ENCODE data around the gene DYSF. TPM values are rescaled to one million over a fixed set of nuclear protein-coding genes. Genes with fewer than 3 reads are reported as not detected.

The DYSF gene
- total and polyA plus RNA-seq, 2 donors (not counting 1 experiment from before 2014, with no cell fraction given): 0.17 to 0.43 TPM

DNA sequence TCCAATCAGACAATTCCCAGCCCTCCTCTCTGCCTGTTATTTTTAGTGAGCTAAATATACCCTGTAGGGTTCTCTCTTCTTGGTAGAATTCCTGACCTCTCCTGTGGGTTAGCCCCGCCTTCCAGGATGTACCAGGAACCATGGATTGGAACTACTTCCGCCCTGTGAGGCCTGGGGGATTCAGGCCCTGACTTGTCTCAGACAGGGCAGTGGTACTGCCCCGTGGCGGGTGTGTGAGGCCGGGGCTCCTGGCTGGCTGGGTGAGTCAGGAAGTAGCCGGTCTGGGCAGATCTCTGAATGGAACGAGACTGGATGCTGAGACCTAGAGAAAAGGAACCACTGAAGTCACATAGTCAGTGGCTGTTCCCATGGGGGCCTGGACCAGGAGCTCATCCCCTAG is 50.5 kb downstream of the DYSF start:
- Histone ChIP-seq H3K9me3 (ENCODE audit: control extremely low read depth in 1 of 3, control insufficient read depth in 2 of 3, insufficient read depth in 1 of 3, low read length in 2 of 3) (no peaks in the 10 kb centered on the region), H2AFZ (ENCODE audit: insufficient read depth, low read depth, low read length, poor library complexity, severe bottlenecking) (no peak overlapping the region), H3K4me1 (ENCODE audit: control insufficient read depth in 2 of 2, insufficient read depth in 2 of 2, low read length in 2 of 2) (no peaks in the 10 kb centered on the region), H3K27me3 (replicated peaks in 1 of 4; ENCODE audit: control extremely low read depth in 1 of 4, control insufficient read depth in 3 of 4, insufficient read depth in 4 of 4, low read length in 3 of 4) (no peaks in the 10 kb centered on the region), H3K9ac (ENCODE audit: low read length) (no peak overlapping the region), H3K79me2 (ENCODE audit: control insufficient read depth, insufficient read depth, low read length) (no peaks in the 10 kb centered on the region), H3K4me3 (ENCODE audit: control extremely low read depth in 1 of 5, extremely low read depth in 1 of 5, insufficient read depth in 1 of 5, low read depth in 2 of 5, low read length in 4 of 5) (no peak overlapping the region), H3K4me2 (replicated peaks; ENCODE audit: low read depth, low read length, poor library complexity, severe bottlenecking) (no peak overlapping the region), H4K20me1 (ENCODE audit: control insufficient read depth, insufficient read depth, low read length, poor library complexity, severe bottlenecking) (no peaks in the 10 kb centered on the region), H3K36me3 (replicated peaks in 1 of 2; ENCODE audit: control extremely low read depth in 1 of 2, control insufficient read depth in 1 of 2, extremely low read depth in 1 of 2, insufficient read depth in 2 of 2, low read length in 1 of 2) (no peaks in the 10 kb centered on the region), H3K27ac (ENCODE audit: low read length in 2 of 2) (no peak overlapping the region)
- H3K27me3 Mint-ChIP-seq: peaks cover 9% of the 10 kb centered on the region
- H3K4me1 Mint-ChIP-seq: no peaks in the 10 kb centered on the region
- intact Hi-C loops (cut with micrococcal nuclease): no loop called here
- H3K9me3 Mint-ChIP-seq (ENCODE audit: insufficient read depth): no peaks in the 10 kb centered on the region
- no peak overlapping the region for H3K27ac Mint-ChIP-seq
- ChIA-PET POLR2A (no interaction called here), CTCF (no interaction called here)
- 83% methylated on average over 7 of the region's 7 CpGs for WGBS (ENCODE audit: insufficient coverage)
- TF ChIP-seq EZH2 (IDR thresholded peaks at IDR 0.05; ENCODE audit: borderline replicate concordance, insufficient read depth, low read depth, low read length, poor library complexity, severe bottlenecking): no peak
- TF ChIP-seq, protein P1, sequence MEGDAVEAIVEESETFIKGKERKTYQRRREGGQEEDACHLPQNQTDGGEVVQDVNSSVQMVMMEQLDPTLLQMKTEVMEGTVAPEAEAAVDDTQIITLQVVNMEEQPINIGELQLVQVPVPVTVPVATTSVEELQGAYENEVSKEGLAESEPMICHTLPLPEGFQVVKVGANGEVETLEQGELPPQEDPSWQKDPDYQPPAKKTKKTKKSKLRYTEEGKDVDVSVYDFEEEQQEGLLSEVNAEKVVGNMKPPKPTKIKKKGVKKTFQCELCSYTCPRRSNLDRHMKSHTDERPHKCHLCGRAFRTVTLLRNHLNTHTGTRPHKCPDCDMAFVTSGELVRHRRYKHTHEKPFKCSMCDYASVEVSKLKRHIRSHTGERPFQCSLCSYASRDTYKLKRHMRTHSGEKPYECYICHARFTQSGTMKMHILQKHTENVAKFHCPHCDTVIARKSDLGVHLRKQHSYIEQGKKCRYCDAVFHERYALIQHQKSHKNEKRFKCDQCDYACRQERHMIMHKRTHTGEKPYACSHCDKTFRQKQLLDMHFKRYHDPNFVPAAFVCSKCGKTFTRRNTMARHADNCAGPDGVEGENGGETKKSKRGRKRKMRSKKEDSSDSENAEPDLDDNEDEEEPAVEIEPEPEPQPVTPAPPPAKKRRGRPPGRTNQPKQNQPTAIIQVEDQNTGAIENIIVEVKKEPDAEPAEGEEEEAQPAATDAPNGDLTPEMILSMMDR (IDR thresholded peaks at IDR 0.05): no peak
- no peak for ATAC-seq (ENCODE audit: low read depth)
- no peak overlapping the region for H3K4me3 Mint-ChIP-seq
- DNase-seq: no peak

DNA sequence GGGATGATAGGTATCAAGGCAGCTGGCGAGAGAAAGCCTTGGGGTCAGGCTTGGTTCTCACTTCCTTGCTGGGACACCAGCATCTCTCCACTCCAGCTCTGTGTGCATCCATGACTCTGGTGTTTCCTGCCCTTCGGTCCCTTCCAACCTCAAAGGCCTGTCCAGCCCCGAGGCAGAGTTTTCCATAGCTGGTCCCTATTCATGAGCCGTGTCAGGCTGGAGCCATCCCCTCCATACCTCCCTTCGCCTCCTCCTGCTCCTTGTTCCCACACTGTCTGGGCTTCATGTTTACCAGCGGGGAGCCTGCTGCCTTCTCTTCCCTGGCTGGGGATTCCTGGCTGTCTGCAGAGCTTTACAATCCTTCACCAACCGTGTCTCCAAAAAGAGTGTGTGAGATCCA is 51.2 kb downstream of the DYSF start:
- Mint-ChIP-seq H3K9me3 (ENCODE audit: insufficient read depth) (no peaks in the 10 kb centered on the region), H3K27me3 (peaks cover 9% of the 10 kb centered on the region), H3K27ac (no peak overlapping the region), H3K4me1 (no peaks in the 10 kb centered on the region), H3K4me3 (no peak overlapping the region)
- no peaks in the 10 kb centered on the region for H3K79me2 ChIP-seq (ENCODE audit: control insufficient read depth, insufficient read depth, low read length)
- H3K9ac ChIP-seq (ENCODE audit: low read length): no peak overlapping the region
- ChIA-PET POLR2A (no interaction called here), CTCF (interaction anchor here (15.5 kb wide), 1 partner anchor 206 kb away, joined by 350 read pairs; no protein-coding TSS in a partner anchor)
- TF ChIP-seq, protein P1 (IDR thresholded peaks at IDR 0.05): no peak
- TF ChIP-seq EZH2 (IDR thresholded peaks at IDR 0.05; ENCODE audit: borderline replicate concordance, insufficient read depth, low read depth, low read length, poor library complexity, severe bottlenecking): no peak
- no peaks in the 10 kb centered on the region for H3K9me3 ChIP-seq (ENCODE audit: control extremely low read depth in 1 of 3, control insufficient read depth in 2 of 3, insufficient read depth in 1 of 3, low read length in 2 of 3)
- H3K36me3 ChIP-seq (replicated peaks in 1 of 2; ENCODE audit: control extremely low read depth in 1 of 2, control insufficient read depth in 1 of 2, extremely low read depth in 1 of 2, insufficient read depth in 2 of 2, low read length in 1 of 2): no peaks in the 10 kb centered on the region
- H3K27me3 ChIP-seq (replicated peaks in 1 of 4; ENCODE audit: control extremely low read depth in 1 of 4, control insufficient read depth in 3 of 4, insufficient read depth in 4 of 4, low read length in 3 of 4): no peaks in the 10 kb centered on the region
- no peak overlapping the region for H3K4me3 ChIP-seq (ENCODE audit: control extremely low read depth in 1 of 5, extremely low read depth in 1 of 5, insufficient read depth in 1 of 5, low read depth in 2 of 5, low read length in 4 of 5)
- no peak overlapping the region for H3K27ac ChIP-seq (ENCODE audit: low read length in 2 of 2)
- WGBS (ENCODE audit: insufficient coverage): 96% methylated on average over 4 of the region's 7 CpGs
- ATAC-seq (ENCODE audit: low read depth) (no peak), DNase-seq (no peak)
- H3K4me2 ChIP-seq (replicated peaks; ENCODE audit: low read depth, low read length, poor library complexity, severe bottlenecking): no peak overlapping the region
- intact Hi-C loops (cut with micrococcal nuclease): no loop called here
- no peaks in the 10 kb centered on the region for H3K4me1 ChIP-seq (ENCODE audit: control insufficient read depth in 2 of 2, insufficient read depth in 2 of 2, low read length in 2 of 2)
- no peaks in the 10 kb centered on the region for H4K20me1 ChIP-seq (ENCODE audit: control insufficient read depth, insufficient read depth, low read length, poor library complexity, severe bottlenecking)
- no peak overlapping the region for H2AFZ ChIP-seq (ENCODE audit: insufficient read depth, low read depth, low read length, poor library complexity, severe bottlenecking)

Data from B cell (primary cell).